Inferior parietal cortex (tissue), 1 donor: Measurements from ENCODE around the gene NAE1.
"Not testable (repeated sequence)": the region's sequence is repeated elsewhere in the genome, so short reads cannot be mapped to it uniquely, and the experiment has no call there.

Source experiments
- DNase-seq: peaks from one replicate; pipeline ENCODE4 v3.0.0-alpha.2; 2016; ENCODE audit errors: extremely low spot score

The NAE1 gene

GRCh38 chr16:66802159-66802558 lies 28.6 kb downstream of the NAE1 start:
- no peak for DNase-seq

- DNase-seq, result no peak
Measured at GRCh38 chr16:66801320-66802105, 29.3 kb downstream of the NAE1 start, which contains the start of gene TERB1. Gene TERB1 (minus strand): TSS chr16:66801584. CDS start chr16:66796798, 4,786 bp downstream.

DNA sequence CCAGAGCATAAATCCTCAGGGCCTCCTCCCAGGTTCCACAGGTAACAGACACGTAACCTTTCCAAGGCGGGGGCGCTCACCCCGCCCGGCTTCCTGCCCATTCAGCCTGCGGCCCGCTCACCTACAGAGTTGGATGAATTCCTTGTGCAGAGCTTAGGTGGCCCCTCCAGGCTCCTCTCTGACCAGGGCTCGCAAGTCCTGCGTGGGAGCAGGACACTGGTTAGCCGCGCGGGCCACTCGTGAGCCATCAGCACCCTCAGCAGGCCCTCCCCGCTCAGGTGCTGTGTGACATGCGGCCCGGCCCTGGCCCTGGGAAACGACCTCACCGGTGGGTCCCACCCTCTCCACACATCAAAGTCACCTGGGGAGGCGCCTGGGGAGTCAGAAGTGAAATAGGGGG lies 29.9 kb downstream of the NAE1 start:
- no peak for DNase-seq

DNA sequence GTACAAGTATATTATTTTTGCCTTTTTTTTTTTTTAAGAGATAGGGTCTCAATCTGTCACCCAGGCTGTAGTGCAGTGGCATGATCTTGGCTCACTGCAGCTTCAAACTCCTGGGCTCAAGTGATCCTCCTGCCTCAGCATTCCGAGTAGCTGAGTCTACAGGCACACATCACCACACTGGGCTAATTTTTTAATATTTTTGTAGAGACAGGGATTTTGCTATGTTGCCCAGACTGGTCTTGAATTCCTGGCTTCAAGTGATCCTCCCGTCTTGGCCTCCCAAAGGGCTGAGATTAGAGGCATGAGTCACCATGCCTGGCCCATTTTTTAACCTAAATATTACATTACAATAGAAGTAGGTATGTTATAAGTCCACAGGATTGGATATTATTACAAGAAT lies 32.6 kb downstream of the NAE1 start:
- DNase-seq, result no peak

- not testable (repeated sequence) for DNase-seq
Measured at GRCh38 chr16:66793984-66794383, 36.8 kb downstream of the NAE1 start.

GRCh38 chr16:66790130-66790733 lies 40.5 kb downstream of the NAE1 start:
- no peak for DNase-seq

DNA sequence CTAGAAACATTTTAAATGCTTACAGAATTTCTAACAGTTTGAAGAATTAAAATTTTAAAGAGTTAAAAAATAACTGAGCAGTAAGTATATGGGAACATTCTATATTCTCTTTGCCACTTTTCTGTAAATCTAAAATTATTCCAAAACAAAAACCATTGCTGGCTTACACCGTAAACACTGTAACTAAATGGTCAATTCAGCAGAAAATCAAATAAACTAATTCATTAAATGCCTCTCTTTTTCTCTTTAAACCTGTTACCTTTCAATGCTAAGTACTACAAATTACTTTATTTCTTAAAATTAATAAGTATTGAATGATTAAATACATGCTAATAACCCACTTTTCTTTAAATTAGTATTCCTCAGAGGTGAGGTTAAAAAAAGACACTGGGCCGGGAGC lies 43.3 kb downstream of the NAE1 start:
- no peak for DNase-seq

DNA sequence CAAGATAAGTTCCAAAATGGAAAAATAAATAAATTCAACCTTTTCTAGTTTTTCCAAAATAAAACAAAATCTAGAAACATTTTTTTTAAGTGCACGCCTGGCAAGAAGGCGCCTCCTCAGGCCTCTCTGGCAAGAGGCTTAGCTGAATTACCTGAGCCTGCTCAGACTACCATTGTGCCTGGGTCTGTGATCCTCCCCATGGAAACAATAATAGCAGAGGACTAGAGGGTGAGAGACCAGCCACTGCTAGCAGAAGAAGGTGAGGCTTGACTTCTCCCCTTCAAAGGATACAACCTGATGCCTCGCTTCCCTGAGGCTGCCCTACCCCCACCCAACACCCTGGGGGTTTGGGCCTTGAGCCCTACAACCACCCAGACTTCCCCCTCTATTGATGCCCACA lies 44.2 kb downstream of the NAE1 start:
- DNase-seq, result no peak

GRCh38 chr16:66776457-66776856 lies 54.3 kb downstream of the NAE1 start:
- no peak for DNase-seq

DNA sequence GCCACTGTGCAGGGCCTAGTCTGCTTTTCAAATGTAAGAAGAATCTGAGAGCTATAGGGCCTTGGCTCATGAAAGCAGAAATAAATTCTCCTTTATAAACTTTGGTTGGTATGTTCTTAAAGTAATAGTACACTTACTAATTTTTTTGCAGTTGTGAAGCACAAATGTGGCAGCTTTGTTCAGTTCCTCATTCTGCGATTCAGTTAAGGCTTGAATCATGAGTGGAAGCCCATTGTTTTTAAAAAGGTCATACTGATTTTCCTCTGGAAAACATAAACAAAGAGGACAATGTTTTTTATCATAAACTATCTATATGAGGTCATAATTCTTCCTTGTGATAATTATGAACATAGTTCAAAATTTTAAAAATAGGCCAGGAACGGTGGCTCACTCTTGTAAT lies 55.8 kb downstream of the NAE1 start:
- DNase-seq, result no peak

DNA sequence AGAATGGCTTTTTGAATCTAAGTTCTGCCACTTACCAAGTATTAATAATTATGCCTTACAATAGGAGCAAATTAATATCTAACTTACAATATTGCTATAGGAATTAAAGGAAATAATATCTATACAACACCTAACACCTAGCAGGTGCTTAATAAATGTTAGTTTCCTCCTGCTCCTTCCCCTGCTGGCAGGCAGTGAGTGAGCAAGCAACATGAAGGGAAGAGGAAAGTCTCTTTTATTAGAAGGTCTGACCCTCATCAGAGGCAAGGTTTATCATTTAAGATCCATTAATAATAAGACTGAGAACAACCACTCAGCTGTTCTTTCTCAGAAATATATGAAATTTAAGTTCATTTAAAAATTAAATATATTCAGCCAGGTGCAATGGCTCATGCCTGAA lies 72.7 kb downstream of the NAE1 start:
- no peak for DNase-seq

GRCh38 chr16:66754819-66755218 lies 76.0 kb downstream of the NAE1 start:
- DNase-seq, result no peak

- DNase-seq, result no peak
Measured at GRCh38 chr16:66754211-66754610, 76.6 kb downstream of the NAE1 start.

DNA sequence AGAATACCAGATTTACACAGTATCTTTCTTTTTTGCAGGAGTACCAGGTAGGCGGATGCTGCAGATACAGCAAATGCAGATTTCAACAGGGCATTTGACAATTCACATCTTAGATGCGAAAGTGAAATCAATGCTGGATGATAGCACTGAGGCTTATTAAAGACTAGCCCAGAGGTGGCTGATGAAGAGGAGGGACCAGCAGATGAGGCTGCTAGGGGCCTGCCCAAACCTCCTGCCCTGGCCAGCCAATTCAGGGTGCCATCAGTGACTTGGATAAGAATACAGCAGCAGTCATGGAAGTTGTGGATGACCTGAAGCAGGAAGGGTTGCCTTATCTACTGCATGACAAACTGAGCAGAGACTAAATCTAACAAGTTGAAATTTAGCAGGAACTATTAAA lies 77.8 kb downstream of the NAE1 start:
- DNase-seq, result no peak
